NB4 (cell line): ENCODE data around the gene STIP1.

Experiments
- CTCF ChIP-seq: IDR thresholded peaks from one replicate; pipeline ENCODE4 v1.5.1; 2012; ENCODE audit warnings: low read depth, low read length
- MAX ChIP-seq: IDR thresholded peaks from 2 replicates; pipeline ENCODE4 v1.6.1; 2011; ENCODE audit warnings: low read depth, low read length
- POLR2A ChIP-seq: IDR thresholded peaks from 2 replicates; pipeline ENCODE4 v1.6.1; 2011; ENCODE audit warnings: mild to moderate bottlenecking; ENCODE audit not compliant: insufficient read length; ENCODE audit errors: extremely low read depth

DNA sequence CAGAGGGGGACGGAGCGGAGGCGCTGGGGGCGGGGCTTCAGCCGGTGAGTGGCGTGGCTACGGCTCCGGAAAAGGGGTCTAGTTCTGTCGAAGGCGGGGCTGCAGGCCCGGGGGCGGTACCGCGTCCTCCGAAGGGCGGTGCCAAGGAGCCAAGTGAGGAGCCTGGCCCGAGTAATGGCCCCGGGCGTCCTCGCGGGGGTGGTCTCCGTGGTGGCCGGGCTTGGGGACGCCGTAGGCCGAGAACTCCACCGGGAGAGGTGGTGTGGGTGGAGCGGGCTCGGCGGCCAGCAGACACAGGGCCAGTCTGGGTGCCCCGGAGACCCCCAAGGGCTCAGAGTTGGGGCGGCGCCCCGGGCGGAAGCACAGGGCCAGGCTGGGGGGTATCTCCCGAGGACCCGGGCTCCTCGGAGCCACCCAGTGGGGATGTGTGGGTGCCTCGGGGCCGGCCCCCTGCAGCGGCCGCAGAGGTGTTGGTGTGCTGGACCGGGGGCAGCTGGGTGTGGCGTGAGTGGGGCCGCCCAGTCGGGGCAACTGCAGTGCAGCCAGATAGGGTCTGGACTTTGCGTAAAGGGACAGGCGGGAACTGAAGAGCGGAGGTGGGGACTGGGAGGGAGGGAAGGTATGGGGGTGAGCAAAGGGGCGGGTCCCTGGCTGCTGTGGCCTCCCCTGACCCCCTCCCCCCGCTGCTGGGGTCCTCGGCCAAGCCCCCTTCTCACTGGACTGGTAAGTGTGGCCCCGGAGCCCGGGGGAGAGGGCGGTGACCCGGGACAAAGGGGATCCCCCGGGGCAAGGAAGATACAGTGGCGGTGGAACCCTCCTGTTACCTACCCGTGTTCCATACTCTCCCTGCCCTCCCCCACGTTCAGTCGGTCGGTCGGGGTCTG lies 55.8 kb downstream of the STIP1 start:
- TF ChIP-seq MAX: peak; percentile 48; the same call in 1 of the 2 replicates
- TF ChIP-seq CTCF: no peak
- peak; percentile 79 for TF ChIP-seq POLR2A
